Esophagus muscularis mucosa (tissue), 4 donors: ENCODE data around the gene FAM174B. TPM values are rescaled to one million over a fixed set of nuclear protein-coding genes. Genes with fewer than 3 reads are reported as not detected.
A peak's percentile ranks its signal among the peaks of the same experiment; 100 is the strongest.

ENCODE experiments used
- DNase-seq: peaks from one replicate; pipeline ENCODE4 v3.0.0-alpha.2; 2017; ENCODE audit errors: extremely low spot score
- H3K27ac ChIP-seq, 4 donors: fragments of 200-600 bp; sonication (generic); replicated peaks in 1 of 4; 1 replicate in 3 of 4; 2 replicates in 1 of 4; pipeline ENCODE4 v1.5.1; 2016 to 2019; ENCODE audit warnings: mild to moderate bottlenecking in 1 of 4
- H3K27me3 ChIP-seq, 4 donors: fragments of 200-600 bp; sonication (generic); one replicate each; pipeline versions ENCODE4 v1.5.1 to v1.6.0; 2016 to 2019
- H3K36me3 ChIP-seq, 4 donors: fragments of 200-600 bp; sonication (generic); one replicate each; pipeline ENCODE4 v1.5.1; 2016 to 2019
- H3K4me1 ChIP-seq, 4 donors: fragments of 200-600 bp; sonication (generic); one replicate each; pipeline ENCODE4 v1.5.1; 2016 to 2019
- H3K4me3 ChIP-seq, 4 donors: fragments of 200-600 bp; sonication (generic); 1 replicate in 2 of 4; 2 replicates in 2 of 4; pipeline ENCODE4 v1.5.1; 2016 to 2019; ENCODE audit warnings: mild to moderate bottlenecking in 4 of 4, moderate library complexity in 1 of 4
- H3K9me3 ChIP-seq, 4 donors: fragments of 200-600 bp; sonication (generic); 1 replicate in 3 of 4; 2 replicates in 1 of 4; pipeline ENCODE4 v1.5.1; 2016 to 2019
- EP300 ChIP-seq: sonication (generic); formaldehyde crosslinking; IDR thresholded peaks from one replicate; pipeline ENCODE4 v1.6.1; 2017; ENCODE audit warnings: antibody characterized with exemption
- POLR2A ChIP-seq: fragments of 450-650 bp; IDR thresholded peaks from one replicate; pipeline ENCODE4 v1.6.1; 2017; ENCODE audit warnings: antibody characterized with exemption, moderate library complexity, mild to moderate bottlenecking, low read depth
- POLR2AphosphoS5 ChIP-seq, 2 donors: sonication (generic); formaldehyde crosslinking; IDR thresholded peaks; one replicate each; pipeline ENCODE4 v1.6.1; 2017; ENCODE audit warnings: antibody characterized with exemption in 2 of 2
- WGBS: methylation state at CpG from one replicate; pipeline ENCODE4 v1.1.5; 2018; 5-methylcytosine and 5-hydroxymethylcytosine counted together
- intact Hi-C: fragments of 100-400 bp; cut with DNase I; formaldehyde crosslinking; loops from one replicate; pipeline ENCODE4 v1.15.1; 2023
- total RNA-seq, 4 donors: library from RNA; depleted of rRNA; stranded (reverse); fragments of >200 nt; gene quantifications; one replicate each; pipeline versions ENCODE4 v1.1.0 to v1.2.1, GENCODE V29; 2016
- TF ChIP-seq, protein P1 (sequence below), 3 experiments: fragments of 200-600 bp in 2 of 3; fragments of 450-650 bp in 1 of 3; sonication (generic) in 2 of 3; IDR thresholded peaks; one replicate each; pipeline ENCODE4 v1.5.1; 2017 to 2019; ENCODE audit warnings: antibody characterized with exemption in 3 of 3, mild to moderate bottlenecking in 2 of 3, moderate library complexity in 1 of 3

The FAM174B gene
- total RNA-seq, 4 donors from 2014 or later = 7.5 to 15.2 (median 9.9) TPM

DNA sequence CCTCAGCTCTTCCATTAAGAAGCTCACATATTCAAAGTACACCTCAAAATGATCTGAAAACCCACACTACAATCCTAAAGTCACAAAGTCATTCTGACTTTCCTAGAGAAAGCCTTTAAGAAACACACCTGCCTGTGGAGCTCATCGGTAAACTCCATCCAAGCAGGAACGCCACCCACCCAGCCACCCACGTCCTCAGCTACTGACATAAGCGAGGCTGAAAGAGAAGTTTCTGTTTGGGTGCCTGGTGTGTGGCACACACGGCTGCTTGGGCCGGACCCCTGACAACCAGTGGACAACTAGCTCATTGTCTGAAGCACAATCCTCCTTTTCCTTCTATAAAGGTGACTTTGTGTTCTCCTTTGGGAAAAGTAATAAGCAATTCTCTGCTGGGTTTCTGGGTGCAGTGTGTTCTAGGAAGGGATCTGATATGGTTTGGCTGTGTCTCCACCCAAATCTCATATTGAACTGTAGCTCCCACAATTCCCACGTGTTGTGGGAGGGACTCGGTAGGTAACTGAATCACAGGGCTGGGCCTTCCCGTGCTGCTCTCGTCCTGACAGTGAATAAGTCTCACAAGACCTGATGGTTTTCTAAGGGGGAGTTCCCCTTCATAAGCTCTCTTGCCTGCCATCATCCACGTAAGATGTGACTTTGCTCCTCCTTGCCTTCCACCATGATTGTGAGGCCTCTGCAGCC, 26.1 kb downstream of the FAM174B start:
- 92% methylated on average over 11 of the region's 11 CpGs for WGBS

DNA sequence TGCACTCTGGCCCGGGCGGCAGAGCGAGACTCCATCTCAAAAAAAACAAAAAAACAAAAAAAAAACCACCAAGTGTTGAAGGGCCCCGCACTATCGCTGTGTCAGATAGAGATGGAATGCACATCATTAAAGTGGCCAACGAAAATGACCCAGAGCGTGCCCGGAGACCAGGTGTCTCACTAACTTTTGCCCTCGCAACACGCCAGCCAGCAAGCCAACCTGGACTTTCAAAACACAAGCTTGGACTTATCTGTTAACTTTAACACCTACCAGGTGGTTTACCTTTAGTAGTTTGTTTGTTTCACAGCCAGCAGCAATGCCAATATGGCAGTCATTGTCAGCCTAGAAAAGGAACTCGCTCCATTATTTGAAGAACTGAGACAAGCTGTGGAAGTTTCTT, 28.6 kb downstream of the FAM174B start:
- Histone ChIP-seq H3K4me1 (peaks cover 25 to 31% (median 29%) of the 10 kb centered on the region in 4 donors), H3K27me3 (no peaks in the 10 kb centered on the region), H3K4me3 (no peak overlapping the region), H3K36me3 (peaks cover 0 to 15% (median 13%) of the 10 kb centered on the region in 4 donors), H3K9me3 (no peaks in the 10 kb centered on the region), H3K27ac (no peak overlapping the region)
- intact Hi-C loops = no loop called here
- WGBS = 97% methylated on average over 11 of the region's 11 CpGs
- DNase-seq = no peak
- TF ChIP-seq POLR2A (no peak), POLR2AphosphoS5 (IDR thresholded peaks at IDR 0.05) (no peak), EP300 (no peak)
- TF ChIP-seq, protein P1, sequence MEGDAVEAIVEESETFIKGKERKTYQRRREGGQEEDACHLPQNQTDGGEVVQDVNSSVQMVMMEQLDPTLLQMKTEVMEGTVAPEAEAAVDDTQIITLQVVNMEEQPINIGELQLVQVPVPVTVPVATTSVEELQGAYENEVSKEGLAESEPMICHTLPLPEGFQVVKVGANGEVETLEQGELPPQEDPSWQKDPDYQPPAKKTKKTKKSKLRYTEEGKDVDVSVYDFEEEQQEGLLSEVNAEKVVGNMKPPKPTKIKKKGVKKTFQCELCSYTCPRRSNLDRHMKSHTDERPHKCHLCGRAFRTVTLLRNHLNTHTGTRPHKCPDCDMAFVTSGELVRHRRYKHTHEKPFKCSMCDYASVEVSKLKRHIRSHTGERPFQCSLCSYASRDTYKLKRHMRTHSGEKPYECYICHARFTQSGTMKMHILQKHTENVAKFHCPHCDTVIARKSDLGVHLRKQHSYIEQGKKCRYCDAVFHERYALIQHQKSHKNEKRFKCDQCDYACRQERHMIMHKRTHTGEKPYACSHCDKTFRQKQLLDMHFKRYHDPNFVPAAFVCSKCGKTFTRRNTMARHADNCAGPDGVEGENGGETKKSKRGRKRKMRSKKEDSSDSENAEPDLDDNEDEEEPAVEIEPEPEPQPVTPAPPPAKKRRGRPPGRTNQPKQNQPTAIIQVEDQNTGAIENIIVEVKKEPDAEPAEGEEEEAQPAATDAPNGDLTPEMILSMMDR (IDR thresholded peaks at IDR 0.05) = no peak

More for the DNA sequence above, 26.1 kb downstream of the FAM174B start:
- Histone ChIP-seq H3K27me3 (no peaks in the 10 kb centered on the region), H3K36me3 (peaks cover 0 to 15% (median 13%) of the 10 kb centered on the region in 4 donors), H3K27ac (no peak overlapping the region), H3K9me3 (no peaks in the 10 kb centered on the region), H3K4me3 (no peak overlapping the region), H3K4me1 (peaks cover 20 to 27% (median 26%) of the 10 kb centered on the region in 4 donors)
- no peak for DNase-seq
- intact Hi-C loops = no loop called here
- TF ChIP-seq EP300 (no peak), POLR2AphosphoS5 (IDR thresholded peaks at IDR 0.05) (no peak), POLR2A (no peak)
- TF ChIP-seq, protein P1 (IDR thresholded peaks at IDR 0.05) = no peak

- Histone ChIP-seq H3K4me3 (no peak overlapping the region), H3K9me3 (no peaks in the 10 kb centered on the region), H3K27me3 (no peaks in the 10 kb centered on the region), H3K36me3 (peaks cover 0 to 15% (median 13%) of the 10 kb centered on the region in 4 donors), H3K4me1 (peaks cover 27 to 33% (median 30%) of the 10 kb centered on the region in 4 donors), H3K27ac (peak overlapping the region; percentile 63 to 74 (median 70))
- intact Hi-C loops = no loop called here
- TF ChIP-seq POLR2AphosphoS5 (IDR thresholded peaks at IDR 0.05) = no peak
- TF ChIP-seq POLR2A = no peak
- TF ChIP-seq EP300 = no peak
- TF ChIP-seq, protein P1 (IDR thresholded peaks at IDR 0.05) = no peak
- 47% methylated on average over 3 of the region's 3 CpGs for WGBS
- DNase-seq = no peak
These were observed 30.2 kb downstream of the FAM174B start for GRCh38 chr15:92625251-92625980.

- no peaks in the 10 kb centered on the region for H3K9me3 ChIP-seq
- DNase-seq = no peak
- H3K36me3 ChIP-seq = peaks cover 0 to 10% (median 7%) of the 10 kb centered on the region in 4 donors
- H3K4me1 ChIP-seq = peaks cover 36 to 43% (median 39%) of the 10 kb centered on the region in 4 donors
- intact Hi-C loops = loop anchor here (5.0 kb wide), 1 partner anchor 43 kb away; no protein-coding TSS in a partner anchor
- 21% methylated on average over 13 of the region's 15 CpGs for WGBS
- peak overlapping the region in 3 of 4 donors; percentile 9 to 20 (median 20) for H3K4me3 ChIP-seq
- no peaks in the 10 kb centered on the region for H3K27me3 ChIP-seq
- H3K27ac ChIP-seq = peak overlapping the region; percentile 63 to 74 (median 70)
- TF ChIP-seq POLR2A = no peak
- peak; percentile 47 to 68 for TF ChIP-seq POLR2AphosphoS5 (IDR thresholded peaks at IDR 0.05)
These were observed 31.1 kb downstream of the FAM174B start for GRCh38 chr15:92624401-92624991.
